ENCODE results near the gene WDR74.
A peak's percentile ranks its signal among the peaks of the same experiment; 100 is the strongest.

WDR74 gene

DNA sequence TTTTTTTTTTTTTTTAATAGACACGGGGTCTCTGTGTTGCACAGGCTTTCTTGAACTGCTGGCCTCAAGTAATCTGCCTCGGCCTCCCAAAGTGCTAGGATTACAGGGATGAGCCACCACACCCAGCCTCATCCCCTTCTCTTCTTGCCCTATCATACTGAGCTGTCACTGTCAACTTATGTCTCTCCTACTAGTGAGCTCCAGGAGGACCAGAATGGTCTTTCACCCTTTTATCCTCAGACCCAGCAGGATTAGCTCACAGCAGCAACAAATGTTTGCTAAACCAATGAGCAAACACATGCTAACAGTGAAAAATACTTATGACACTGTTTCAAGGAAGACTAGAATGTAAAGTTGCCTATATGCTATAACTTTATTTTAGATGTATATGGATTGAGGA, 27.7 kb downstream of the WDR74 start:
- POLR2A ChIA-PET, result interaction anchor here (0.6 to 1.1 kb wide), 4 partner anchors 12 to 123 kb away, joined by 3 to 4 read pairs (median 4); no protein-coding TSS in a partner anchor
- H3K36me3 ChIP-seq (ENCODE audit: control insufficient read depth in 4 of 4, insufficient read depth in 4 of 4, low read length in 3 of 4), result peaks cover 0 to 10% (median 4%) of the 10 kb centered on the region in 4 experiments
- H3K4me1 ChIP-seq (ENCODE audit: control extremely low read depth in 1 of 4, control insufficient read depth in 4 of 4, insufficient read depth in 4 of 4, low read length in 3 of 4), result peaks cover 0 to 16% (median 3%) of the 10 kb centered on the region in 4 experiments
- no peak overlapping the region for H3K27ac ChIP-seq (ENCODE audit: insufficient read depth in 1 of 2, low read depth in 1 of 2, low read length in 2 of 2, poor library complexity in 1 of 2, severe bottlenecking in 2 of 2)
- H3K4me3 ChIP-seq (ENCODE audit: control insufficient read depth in 1 of 7, extremely low read depth in 1 of 7, insufficient read depth in 4 of 7, low read depth in 2 of 7, low read length in 6 of 7), result no peak overlapping the region
- 100% methylated on average over 2 of the region's 2 CpGs for WGBS (ENCODE audit: insufficient coverage)
- no peaks in the 10 kb centered on the region for H3K27me3 ChIP-seq (replicated peaks in 2 of 5; ENCODE audit: control insufficient read depth in 4 of 5, insufficient read depth in 5 of 5, low read length in 4 of 5)
- no peak for DNase-seq
- CTCF ChIA-PET, result interaction anchor here (0.9 to 1.5 kb wide), 2 partner anchors 11 kb away, joined by 3 to 4 read pairs; no protein-coding TSS in a partner anchor
- H3K9me3 ChIP-seq (ENCODE audit: control extremely low read depth in 1 of 5, control insufficient read depth in 4 of 5, insufficient read depth in 2 of 5, low read depth in 1 of 5, low read length in 4 of 5), result no peaks in the 10 kb centered on the region

DNA sequence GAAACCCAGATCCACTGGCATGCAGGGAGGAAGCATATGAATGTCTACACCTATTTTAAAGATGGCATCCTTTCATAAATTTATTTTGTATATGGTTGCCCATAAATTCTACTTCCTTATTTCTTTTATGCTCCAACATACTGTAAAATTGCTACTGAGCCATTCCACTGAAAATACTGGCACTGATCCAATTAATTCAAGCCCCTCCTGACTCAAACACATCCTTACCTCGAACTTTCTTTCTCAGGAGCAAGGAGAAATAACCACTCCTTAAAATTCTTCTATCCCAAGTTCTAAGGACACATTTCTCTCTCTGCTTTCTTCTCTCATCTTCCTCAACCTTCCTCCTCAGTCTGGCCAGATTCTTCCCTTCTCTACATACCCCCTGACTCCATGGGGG, 28.6 kb downstream of the WDR74 start:
- Histone ChIP-seq H3K9me3 (ENCODE audit: control extremely low read depth in 1 of 5, control insufficient read depth in 4 of 5, insufficient read depth in 2 of 5, low read depth in 1 of 5, low read length in 4 of 5) (no peaks in the 10 kb centered on the region), H3K36me3 (ENCODE audit: control insufficient read depth in 4 of 4, insufficient read depth in 4 of 4, low read length in 3 of 4) (peaks cover 0 to 9% (median 3%) of the 10 kb centered on the region in 4 experiments), H3K27ac (ENCODE audit: insufficient read depth in 1 of 2, low read depth in 1 of 2, low read length in 2 of 2, poor library complexity in 1 of 2, severe bottlenecking in 2 of 2) (no peak overlapping the region), H3K27me3 (replicated peaks in 2 of 5; ENCODE audit: control insufficient read depth in 4 of 5, insufficient read depth in 5 of 5, low read length in 4 of 5) (no peaks in the 10 kb centered on the region), H3K4me3 (ENCODE audit: control insufficient read depth in 1 of 7, extremely low read depth in 1 of 7, insufficient read depth in 4 of 7, low read depth in 2 of 7, low read length in 6 of 7) (no peak overlapping the region), H3K4me1 (ENCODE audit: control extremely low read depth in 1 of 4, control insufficient read depth in 4 of 4, insufficient read depth in 4 of 4, low read length in 3 of 4) (peaks cover 0 to 26% (median 12%) of the 10 kb centered on the region in 4 experiments)
- ChIA-PET CTCF (no interaction called here), POLR2A (interaction anchor here (0.6 to 1.1 kb wide), 3 partner anchors 23 to 122 kb away, joined by 3 to 4 read pairs (median 3); no protein-coding TSS in a partner anchor)
- 38% methylated on average over 1 of the region's 1 CpG for WGBS (ENCODE audit: insufficient coverage)
- DNase-seq, result no peak

DNA sequence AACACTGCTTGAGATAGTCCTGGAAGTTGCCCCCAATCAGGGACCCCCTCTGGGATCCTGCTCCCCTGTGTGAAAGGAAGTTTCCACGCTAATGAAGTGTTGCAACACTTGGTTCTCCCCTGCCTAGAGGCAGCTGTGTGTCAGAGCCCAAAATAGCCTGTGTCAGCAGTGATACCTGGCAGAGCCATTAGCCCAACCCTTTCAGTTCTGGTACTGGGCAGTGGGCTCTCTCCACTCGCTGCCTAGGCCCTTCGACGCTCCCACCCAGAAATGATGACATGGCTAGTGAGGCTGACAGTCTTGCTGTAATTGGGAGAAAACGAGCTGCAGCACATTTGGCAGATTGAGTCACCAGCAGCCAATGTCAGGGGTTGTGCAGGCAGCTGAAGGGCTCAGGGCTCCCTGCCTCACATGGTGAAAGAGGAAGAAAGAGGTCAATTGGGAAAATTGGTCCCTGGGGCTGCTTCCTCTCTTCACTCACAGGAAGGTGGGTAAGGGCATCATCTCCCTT, 32.7 kb downstream of the WDR74 start:
- Histone ChIP-seq H3K27ac (ENCODE audit: insufficient read depth in 1 of 2, low read depth in 1 of 2, low read length in 2 of 2, poor library complexity in 1 of 2, severe bottlenecking in 2 of 2) (peak overlapping the region in 1 of 2 experiments; percentile 91), H3K36me3 (ENCODE audit: control insufficient read depth in 4 of 4, insufficient read depth in 4 of 4, low read length in 3 of 4) (peaks cover 6 to 21% (median 14%) of the 10 kb centered on the region in 4 experiments), H3K4me3 (ENCODE audit: control insufficient read depth in 1 of 7, extremely low read depth in 1 of 7, insufficient read depth in 4 of 7, low read depth in 2 of 7, low read length in 6 of 7) (peak overlapping the region in 2 of 7 experiments; percentile 93 to 99), H3K27me3 (replicated peaks in 2 of 5; ENCODE audit: control insufficient read depth in 4 of 5, insufficient read depth in 5 of 5, low read length in 4 of 5) (no peaks in the 10 kb centered on the region), H3K4me1 (ENCODE audit: control extremely low read depth in 1 of 4, control insufficient read depth in 4 of 4, insufficient read depth in 4 of 4, low read length in 3 of 4) (peaks cover 11 to 45% (median 24%) of the 10 kb centered on the region in 4 experiments), H3K9me3 (ENCODE audit: control extremely low read depth in 1 of 5, control insufficient read depth in 4 of 5, insufficient read depth in 2 of 5, low read depth in 1 of 5, low read length in 4 of 5) (no peaks in the 10 kb centered on the region)
- 84% methylated on average over 5 of the region's 5 CpGs for WGBS (ENCODE audit: insufficient coverage)
- DNase-seq, result no peak
- ChIA-PET POLR2A (interaction anchor here (0.8 to 3.5 kb wide), 9 partner anchors 11 to 47 kb away, joined by 3 to 16 read pairs (median 6); partner anchors contain the start of genes TMEM179B and WDR74), CTCF (interaction anchor here (0.6 to 2.6 kb wide), 8 partner anchors 9 to 55 kb away, joined by 3 to 15 read pairs (median 6); partner anchors contain the start of genes TMEM179B and TMEM223)

DNA sequence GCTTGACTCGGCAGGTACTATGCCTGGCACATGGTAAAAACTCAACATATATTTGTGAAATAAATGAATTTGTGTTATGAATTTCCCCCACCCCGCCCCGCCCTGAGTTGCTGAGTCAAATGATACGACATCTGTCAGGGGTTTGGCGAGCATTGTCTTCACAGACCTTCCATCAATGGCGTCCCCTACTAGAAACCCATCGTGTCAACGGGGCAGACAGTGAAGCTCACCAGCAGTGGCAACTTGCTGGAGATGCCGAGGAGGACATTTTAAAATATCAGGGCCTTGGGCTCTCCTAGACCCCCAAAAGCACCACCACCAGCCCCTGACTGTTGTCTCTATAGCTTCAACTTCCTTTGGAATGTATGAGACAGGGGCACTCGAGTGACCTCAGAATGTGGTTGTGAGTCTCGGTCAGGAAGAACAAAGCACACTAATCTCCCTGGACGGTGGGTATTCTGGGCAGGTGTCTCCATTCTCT, 33.4 kb downstream of the WDR74 start:
- peak overlapping the region in 1 of 2 experiments; percentile 91 for H3K27ac ChIP-seq (ENCODE audit: insufficient read depth in 1 of 2, low read depth in 1 of 2, low read length in 2 of 2, poor library complexity in 1 of 2, severe bottlenecking in 2 of 2)
- no peak for DNase-seq
- 62% methylated on average over 11 of the region's 12 CpGs for WGBS (ENCODE audit: insufficient coverage)
- H3K4me1 ChIP-seq (ENCODE audit: control extremely low read depth in 1 of 4, control insufficient read depth in 4 of 4, insufficient read depth in 4 of 4, low read length in 3 of 4), result peaks cover 11 to 45% (median 24%) of the 10 kb centered on the region in 4 experiments
- H3K27me3 ChIP-seq (replicated peaks in 2 of 5; ENCODE audit: control insufficient read depth in 4 of 5, insufficient read depth in 5 of 5, low read length in 4 of 5), result no peaks in the 10 kb centered on the region
- peaks cover 13 to 28% (median 20%) of the 10 kb centered on the region in 4 experiments for H3K36me3 ChIP-seq (ENCODE audit: control insufficient read depth in 4 of 4, insufficient read depth in 4 of 4, low read length in 3 of 4)
- POLR2A ChIA-PET, result interaction anchor here (0.6 to 3.5 kb wide), 11 partner anchors 9 to 35 kb away, joined by 3 to 18 read pairs (median 10); partner anchors contain the start of genes STX5, TMEM179B and WDR74
- no peaks in the 10 kb centered on the region for H3K9me3 ChIP-seq (ENCODE audit: control extremely low read depth in 1 of 5, control insufficient read depth in 4 of 5, insufficient read depth in 2 of 5, low read depth in 1 of 5, low read length in 4 of 5)
- CTCF ChIA-PET, result interaction anchor here (0.6 to 2.6 kb wide), 8 partner anchors 9 to 56 kb away, joined by 3 to 15 read pairs (median 6); partner anchors contain the start of gene TMEM223
- H3K4me3 ChIP-seq (ENCODE audit: control insufficient read depth in 1 of 7, extremely low read depth in 1 of 7, insufficient read depth in 4 of 7, low read depth in 2 of 7, low read length in 6 of 7), result peak overlapping the region in 6 of 7 experiments; percentile 55 to 99 (median 92)

DNA sequence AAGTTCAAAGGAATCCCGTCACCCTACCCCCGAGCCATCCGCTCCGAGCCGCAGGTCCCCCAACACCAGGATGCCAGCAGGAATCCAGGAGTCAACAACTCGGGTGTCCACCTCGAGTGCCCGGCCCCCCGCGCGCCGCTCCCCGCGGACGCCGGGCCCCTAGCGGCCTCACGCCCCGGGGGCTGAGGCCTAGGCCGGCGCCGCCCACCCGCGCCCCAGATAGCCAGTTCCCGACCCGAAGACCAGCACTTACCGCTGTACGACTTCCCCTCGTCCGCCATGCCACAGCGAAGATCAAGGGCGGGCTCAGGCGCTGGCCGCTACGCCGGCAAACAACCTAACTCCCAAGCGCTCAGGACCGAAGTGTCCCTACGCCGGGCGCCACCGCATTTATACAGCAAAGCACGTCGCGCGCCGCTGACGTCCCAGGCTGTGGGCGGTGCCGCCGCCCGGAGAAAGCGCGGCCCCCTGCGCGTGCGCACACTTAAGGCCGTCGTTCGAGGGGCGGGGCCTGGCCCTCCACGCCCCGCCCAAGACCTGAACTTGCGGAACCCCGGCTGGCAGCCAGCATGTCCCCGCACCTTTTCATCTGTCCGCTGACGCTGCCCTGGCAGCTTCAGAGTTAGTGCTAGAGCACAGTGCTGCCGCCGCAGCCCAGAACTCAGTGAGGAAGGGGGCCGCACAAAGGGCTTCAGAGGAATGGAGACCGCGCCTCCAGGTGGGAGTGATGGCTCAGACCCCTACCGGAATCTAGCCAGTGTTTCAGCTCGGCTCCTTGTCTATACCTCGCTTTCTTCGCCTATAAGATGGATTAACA, 34.1 kb downstream of the WDR74 start, which contains the start of gene NXF1:
NXF1 (minus strand) TSS at position 365 of the 817 bp plus-strand sequence; CDS start at position 281, 84 bp downstream.
- Histone ChIP-seq H3K36me3 (ENCODE audit: control insufficient read depth in 4 of 4, insufficient read depth in 4 of 4, low read length in 3 of 4) (peaks cover 15 to 35% (median 27%) of the 10 kb centered on the region in 4 experiments), H3K4me3 (ENCODE audit: control insufficient read depth in 1 of 7, extremely low read depth in 1 of 7, insufficient read depth in 4 of 7, low read depth in 2 of 7, low read length in 6 of 7) (peak within 1 kb of the TSS; percentile 82 to 99 (median 93))

DNA sequence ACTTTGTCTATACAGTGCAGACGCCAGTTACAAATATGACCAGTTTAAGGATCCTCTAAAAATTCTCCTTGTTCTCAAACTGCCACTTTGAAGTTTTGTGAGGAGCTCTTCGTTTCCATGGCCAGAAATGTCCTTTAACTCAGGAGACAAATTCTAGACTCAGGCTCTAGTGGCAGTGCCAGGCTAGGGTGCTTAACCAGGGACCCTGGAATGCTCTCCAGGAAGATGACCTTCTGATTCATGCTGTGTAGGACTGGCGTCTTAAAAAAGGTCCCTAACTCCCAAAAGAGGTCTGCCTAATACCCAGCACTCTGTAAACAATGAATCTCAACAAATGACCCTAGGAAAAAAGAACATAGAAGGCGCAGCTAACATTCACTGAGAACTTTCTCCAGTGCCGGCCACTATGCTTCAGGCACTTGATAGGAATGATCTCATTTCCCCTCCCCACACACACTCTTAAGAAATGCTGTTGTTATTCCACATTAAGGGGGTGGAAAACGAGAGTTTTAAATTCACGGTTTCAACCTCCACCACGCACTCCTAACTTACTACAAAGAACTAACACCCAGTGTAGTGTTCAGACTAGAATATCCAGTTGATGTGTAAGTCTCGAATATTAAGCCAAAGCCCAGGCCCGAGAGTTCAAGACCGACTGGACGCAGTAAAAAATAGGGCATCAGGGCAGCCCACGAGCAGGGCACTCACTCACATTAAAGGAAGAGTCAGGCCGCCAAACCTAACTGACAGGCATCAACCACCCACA, 34.9 kb downstream of the WDR74 start:
- Histone ChIP-seq H3K4me1 (ENCODE audit: control extremely low read depth in 1 of 4, control insufficient read depth in 4 of 4, insufficient read depth in 4 of 4, low read length in 3 of 4) (peaks cover 11 to 45% (median 24%) of the 10 kb centered on the region in 4 experiments), H3K4me3 (ENCODE audit: control insufficient read depth in 1 of 7, extremely low read depth in 1 of 7, insufficient read depth in 4 of 7, low read depth in 2 of 7, low read length in 6 of 7) (peak overlapping the region; percentile 82 to 99 (median 93)), H3K27me3 (replicated peaks in 2 of 5; ENCODE audit: control insufficient read depth in 4 of 5, insufficient read depth in 5 of 5, low read length in 4 of 5) (no peaks in the 10 kb centered on the region), H3K27ac (ENCODE audit: insufficient read depth in 1 of 2, low read depth in 1 of 2, low read length in 2 of 2, poor library complexity in 1 of 2, severe bottlenecking in 2 of 2) (peak overlapping the region; percentile 79 to 91), H3K36me3 (ENCODE audit: control insufficient read depth in 4 of 4, insufficient read depth in 4 of 4, low read length in 3 of 4) (peaks cover 15 to 43% (median 34%) of the 10 kb centered on the region in 4 experiments), H3K9me3 (ENCODE audit: control extremely low read depth in 1 of 5, control insufficient read depth in 4 of 5, insufficient read depth in 2 of 5, low read depth in 1 of 5, low read length in 4 of 5) (no peaks in the 10 kb centered on the region)
- 14% methylated on average over 7 of the region's 14 CpGs for WGBS (ENCODE audit: insufficient coverage)
- peak in 1 of 3 donors; percentile 42 for DNase-seq
- ChIA-PET CTCF (interaction anchor here (1.0 to 1.9 kb wide), 4 partner anchors 9 to 16 kb away, joined by 3 to 9 read pairs (median 5); no protein-coding TSS in a partner anchor), POLR2A (interaction anchor here (0.9 to 3.5 kb wide), 8 partner anchors 9 to 37 kb away, joined by 3 to 16 read pairs (median 6); partner anchors contain the start of genes STX5, TMEM179B and WDR74)

More for the DNA sequence above, 34.1 kb downstream of the WDR74 start, which contains the start of gene NXF1:
- H3K27ac ChIP-seq (ENCODE audit: insufficient read depth in 1 of 2, low read depth in 1 of 2, low read length in 2 of 2, poor library complexity in 1 of 2, severe bottlenecking in 2 of 2), result peak within 1 kb of the TSS; percentile 79 to 91
- WGBS (ENCODE audit: insufficient coverage), result 0% methylated on average over 75 of the region's 77 CpGs
- POLR2A ChIA-PET, result interaction anchor here (0.6 to 3.5 kb wide), 16 partner anchors 8 to 133 kb away, joined by 3 to 18 read pairs (median 7); partner anchors contain the start of genes HNRNPUL2, LBHD1, STX5 and TMEM179B
- no peaks in the 10 kb centered on the region for H3K27me3 ChIP-seq (replicated peaks in 2 of 5; ENCODE audit: control insufficient read depth in 4 of 5, insufficient read depth in 5 of 5, low read length in 4 of 5)
- CTCF ChIA-PET, result interaction anchor here (0.7 to 2.6 kb wide), 7 partner anchors 9 to 56 kb away, joined by 3 to 15 read pairs (median 6); partner anchors contain the start of gene TMEM223
- H3K4me1 ChIP-seq (ENCODE audit: control extremely low read depth in 1 of 4, control insufficient read depth in 4 of 4, insufficient read depth in 4 of 4, low read length in 3 of 4), result peaks cover 11 to 45% (median 24%) of the 10 kb centered on the region in 4 experiments
- H3K9me3 ChIP-seq (ENCODE audit: control extremely low read depth in 1 of 5, control insufficient read depth in 4 of 5, insufficient read depth in 2 of 5, low read depth in 1 of 5, low read length in 4 of 5), result no peaks in the 10 kb centered on the region
- peak; percentile 93 to 97 (median 96) for DNase-seq
